ENCODE data around the gene SH3RF2. TPM values are rescaled to one million over a fixed set of nuclear protein-coding genes. Genes with fewer than 3 reads are reported as not detected.

SH3RF2 gene
- total and polyA plus RNA-seq, 10 of the 15 experiments (the other 5 are each of a cell fraction or from before 2014, with no cell fraction given): 0.15 TPM; not detected in 9

DNA sequence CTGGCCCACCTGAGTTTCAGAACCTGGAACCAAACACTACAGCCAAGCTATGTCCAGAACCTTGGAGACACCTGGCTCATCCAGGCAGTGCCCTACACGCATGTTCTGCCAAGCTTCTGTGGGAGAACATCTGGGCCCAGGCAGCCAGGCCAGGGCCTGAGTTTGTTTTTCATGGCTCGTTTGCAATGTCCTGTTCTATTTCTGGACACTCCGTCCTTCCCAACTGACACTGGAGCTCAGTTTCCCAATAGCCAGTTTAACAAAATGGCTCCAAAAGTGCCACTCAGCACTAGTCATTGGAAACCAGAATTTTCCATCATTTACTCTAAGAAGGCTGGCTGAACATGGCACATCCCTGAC lies 38.6 kb downstream of the SH3RF2 start:
- H3K9me3 ChIP-seq (replicated peaks; ENCODE audit: control insufficient read depth, insufficient read depth, low read length): no peaks in the 10 kb centered on the region
- BruUV-seq (replicated peaks): no TSS peak
- no peak for ATAC-seq
- no peaks in the 10 kb centered on the region for H3K4me1 ChIP-seq (ENCODE audit: control insufficient read depth, insufficient read depth, low read length)
- DNase-seq (ENCODE audit: low read depth, low spot score): no peak
- no peaks in the 10 kb centered on the region for H3K36me3 ChIP-seq (ENCODE audit: control insufficient read depth in 2 of 2, insufficient read depth in 2 of 2, low read length in 1 of 2)
- no peak overlapping the region for H3K9ac ChIP-seq (ENCODE audit: control insufficient read depth, insufficient read depth, low read length)
- H3K4me2 ChIP-seq (ENCODE audit: control insufficient read depth, insufficient read depth): no peak overlapping the region
- H4K20me1 ChIP-seq (ENCODE audit: control insufficient read depth, insufficient read depth): no peaks in the 10 kb centered on the region
- in situ Hi-C loops (cut with MboI) (no loop called here), intact Hi-C loops (cut with micrococcal nuclease; ENCODE audit: unreplicated experiment) (no loop called here)
- no peak overlapping the region for H2AFZ ChIP-seq (ENCODE audit: control insufficient read depth, low read depth, low read length)
- ChIA-PET POLR2A (no interaction called here), SMC1A (ENCODE audit: uncharacterized antibody, unreplicated experiment) (interaction anchor here (1.1 kb wide), 1 partner anchor 155 kb away, joined by 3 read pairs; no protein-coding TSS in a partner anchor), RAD21 (ENCODE audit: unreplicated experiment) (no interaction called here), CTCF (no interaction called here)
- no peak for FAIRE-seq
- WGBS (ENCODE audit: insufficient coverage, insufficient replicate concordance, low lambda C conversion rate, missing lambda C conversion rate): 41% methylated on average over 3 of the region's 3 CpGs
- no peaks in the 10 kb centered on the region; a peak in 1 of 4 replicates for H3K27me3 ChIP-seq (replicated peaks in 1 of 2; ENCODE audit: control insufficient read depth in 2 of 2, insufficient read depth in 2 of 2, low read length in 1 of 2)
- H3K79me2 ChIP-seq (ENCODE audit: control insufficient read depth, insufficient read depth, low read length): no peaks in the 10 kb centered on the region
- no peak overlapping the region for H3K27ac ChIP-seq (ENCODE audit: control insufficient read depth, insufficient read depth)
- TF ChIP-seq ATF7 (IDR thresholded peaks at IDR 0.05; ENCODE audit: low read depth) (no peak), EP300 (IDR thresholded peaks at IDR 0.05; ENCODE audit: borderline replicate concordance in 1 of 2, control insufficient read depth in 1 of 2, low read depth in 2 of 2, low read length in 2 of 2) (no peak), EED (IDR thresholded peaks at IDR 0.05; ENCODE audit: low read depth) (no peak), CREM (IDR thresholded peaks at IDR 0.05; ENCODE audit: low read depth) (no peak), IRF4 (IDR thresholded peaks at IDR 0.05; ENCODE audit: low read depth, low read length) (no peak), TCF7 (IDR thresholded peaks at IDR 0.05; ENCODE audit: borderline replicate concordance) (no peak), ZNF217 (IDR thresholded peaks at IDR 0.05) (no peak), HDGF (IDR thresholded peaks at IDR 0.05) (no peak), CEBPB (IDR thresholded peaks at IDR 0.05; ENCODE audit: borderline replicate concordance in 1 of 2, low read depth in 2 of 2, low read length in 2 of 2) (no peak), ASH2L (IDR thresholded peaks at IDR 0.05; ENCODE audit: borderline replicate concordance, low read depth) (no peak), POU2F2 (IDR thresholded peaks at IDR 0.05; ENCODE audit: borderline replicate concordance, low read depth, low read length) (no peak), MTA3 (IDR thresholded peaks at IDR 0.05; ENCODE audit: borderline replicate concordance, low read length) (no peak), RB1 (IDR thresholded peaks at IDR 0.05; ENCODE audit: borderline replicate concordance) (no peak), YBX1 (IDR thresholded peaks at IDR 0.05) (no peak), TARDBP (IDR thresholded peaks at IDR 0.05; ENCODE audit: borderline replicate concordance) (no peak)
- TF ChIP-seq, protein P1, sequence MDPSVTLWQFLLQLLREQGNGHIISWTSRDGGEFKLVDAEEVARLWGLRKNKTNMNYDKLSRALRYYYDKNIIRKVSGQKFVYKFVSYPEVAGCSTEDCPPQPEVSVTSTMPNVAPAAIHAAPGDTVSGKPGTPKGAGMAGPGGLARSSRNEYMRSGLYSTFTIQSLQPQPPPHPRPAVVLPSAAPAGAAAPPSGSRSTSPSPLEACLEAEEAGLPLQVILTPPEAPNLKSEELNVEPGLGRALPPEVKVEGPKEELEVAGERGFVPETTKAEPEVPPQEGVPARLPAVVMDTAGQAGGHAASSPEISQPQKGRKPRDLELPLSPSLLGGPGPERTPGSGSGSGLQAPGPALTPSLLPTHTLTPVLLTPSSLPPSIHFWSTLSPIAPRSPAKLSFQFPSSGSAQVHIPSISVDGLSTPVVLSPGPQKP (IDR thresholded peaks at IDR 0.05; ENCODE audit: low read depth, low read length): no peak
- TF ChIP-seq, protein P2, sequence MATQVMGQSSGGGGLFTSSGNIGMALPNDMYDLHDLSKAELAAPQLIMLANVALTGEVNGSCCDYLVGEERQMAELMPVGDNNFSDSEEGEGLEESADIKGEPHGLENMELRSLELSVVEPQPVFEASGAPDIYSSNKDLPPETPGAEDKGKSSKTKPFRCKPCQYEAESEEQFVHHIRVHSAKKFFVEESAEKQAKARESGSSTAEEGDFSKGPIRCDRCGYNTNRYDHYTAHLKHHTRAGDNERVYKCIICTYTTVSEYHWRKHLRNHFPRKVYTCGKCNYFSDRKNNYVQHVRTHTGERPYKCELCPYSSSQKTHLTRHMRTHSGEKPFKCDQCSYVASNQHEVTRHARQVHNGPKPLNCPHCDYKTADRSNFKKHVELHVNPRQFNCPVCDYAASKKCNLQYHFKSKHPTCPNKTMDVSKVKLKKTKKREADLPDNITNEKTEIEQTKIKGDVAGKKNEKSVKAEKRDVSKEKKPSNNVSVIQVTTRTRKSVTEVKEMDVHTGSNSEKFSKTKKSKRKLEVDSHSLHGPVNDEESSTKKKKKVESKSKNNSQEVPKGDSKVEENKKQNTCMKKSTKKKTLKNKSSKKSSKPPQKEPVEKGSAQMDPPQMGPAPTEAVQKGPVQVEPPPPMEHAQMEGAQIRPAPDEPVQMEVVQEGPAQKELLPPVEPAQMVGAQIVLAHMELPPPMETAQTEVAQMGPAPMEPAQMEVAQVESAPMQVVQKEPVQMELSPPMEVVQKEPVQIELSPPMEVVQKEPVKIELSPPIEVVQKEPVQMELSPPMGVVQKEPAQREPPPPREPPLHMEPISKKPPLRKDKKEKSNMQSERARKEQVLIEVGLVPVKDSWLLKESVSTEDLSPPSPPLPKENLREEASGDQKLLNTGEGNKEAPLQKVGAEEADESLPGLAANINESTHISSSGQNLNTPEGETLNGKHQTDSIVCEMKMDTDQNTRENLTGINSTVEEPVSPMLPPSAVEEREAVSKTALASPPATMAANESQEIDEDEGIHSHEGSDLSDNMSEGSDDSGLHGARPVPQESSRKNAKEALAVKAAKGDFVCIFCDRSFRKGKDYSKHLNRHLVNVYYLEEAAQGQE (IDR thresholded peaks at IDR 0.05; ENCODE audit: low read depth, low read length): no peak
- H3K4me3 ChIP-seq: no peak overlapping the region

Measured in GM12878 (cell line).